GM12878 (cell line): ENCODE results near the gene NSG1.

Source experiments
- BRCA1 ChIP-seq: IDR thresholded peaks from 2 replicates; pipeline ENCODE4 v1.6.1; 2011; ENCODE audit warnings: low read depth, low read length, improper control_type of control experiment
- CHD2 ChIP-seq: IDR thresholded peaks from 2 replicates; pipeline ENCODE4 v1.6.1; 2011; ENCODE audit warnings: low read depth, low read length, improper control_type of control experiment, borderline replicate concordance
- CTCF ChIP-seq, 3 experiments: IDR thresholded peaks in 2 of 3; conservative IDR thresholded peaks in 1 of 3; 2 replicates each; pipeline ENCODE4 v1.5.1; 2011; ENCODE audit warnings: low read depth in 3 of 3, low read length in 3 of 3, mild to moderate bottlenecking in 3 of 3, control low read depth in 2 of 3, moderate library complexity in 2 of 3, inconsistent platforms in 1 of 3, mixed read lengths in 1 of 3; ENCODE audit not compliant: control insufficient read depth in 2 of 3, insufficient read depth in 1 of 3; ENCODE audit errors: extremely low read depth in 1 of 3
- E4F1 ChIP-seq: fragments of 450-650 bp; IDR thresholded peaks from 2 replicates; pipeline ENCODE4 v1.6.1; 2018; ENCODE audit warnings: borderline replicate concordance, mild to moderate bottlenecking; ENCODE audit not compliant: partially characterized antibody
- EP300 ChIP-seq, 2 experiments: fragments of 150-350 bp in 1 of 2; IDR thresholded peaks; 2 replicates each; pipeline ENCODE4 v1.6.1; 2011 to 2012; ENCODE audit warnings: low read depth in 2 of 2, low read length in 2 of 2, borderline replicate concordance in 1 of 2, improper control_type of control experiment in 1 of 2, inconsistent platforms in 1 of 2; ENCODE audit not compliant: control insufficient read depth in 1 of 2
- EZH2 ChIP-seq: IDR thresholded peaks from 2 replicates; pipeline ENCODE4 v1.6.1; 2012; ENCODE audit warnings: low read depth, mild to moderate bottlenecking, control low read depth, inconsistent platforms, low read length, borderline replicate concordance; ENCODE audit not compliant: control insufficient read depth
- POLR2A ChIP-seq: IDR thresholded peaks from 2 replicates; pipeline ENCODE4 v1.6.1; 2011; ENCODE audit warnings: low read depth, mild to moderate bottlenecking, low read length
- RAD21 ChIP-seq: IDR thresholded peaks from 2 replicates; pipeline ENCODE4 v1.6.1; 2011; ENCODE audit warnings: mild to moderate bottlenecking, low read depth, low read length, moderate library complexity; ENCODE audit not compliant: insufficient read depth
- YY1 ChIP-seq: IDR thresholded peaks from 2 replicates; pipeline ENCODE4 v1.6.1; 2011; ENCODE audit warnings: low read depth, mild to moderate bottlenecking, low read length
- ZNF384 ChIP-seq: IDR thresholded peaks from 2 replicates; pipeline ENCODE4 v1.6.1; 2012; ENCODE audit warnings: low read depth, mild to moderate bottlenecking, low read length, improper control_type of control experiment, borderline replicate concordance
- ZNF592 ChIP-seq: fragments of 450-650 bp; IDR thresholded peaks from 2 replicates; pipeline ENCODE4 v1.6.1; 2017; ENCODE audit warnings: mild to moderate bottlenecking, moderate library complexity

GRCh38 chr4:4427886-4428285, 41.0 kb downstream of the NSG1 start:
- TF ChIP-seq EZH2 (no peak), YY1 (no peak), E4F1 (no peak), CHD2 (no peak), CTCF (IDR thresholded peaks at IDR 0.05 in 2 of 3, conservative IDR thresholded peaks at IDR 0.05 in 1 of 3; ENCODE audit: control insufficient read depth in 2 of 3, extremely low read depth in 1 of 3, insufficient read depth in 1 of 3, low read depth in 3 of 3, low read length in 3 of 3) (no peak), RAD21 (no peak), ZNF592 (no peak), BRCA1 (no peak), EP300 (IDR thresholded peaks at IDR 0.05; ENCODE audit: borderline replicate concordance in 1 of 2, control insufficient read depth in 1 of 2, low read depth in 2 of 2, low read length in 2 of 2) (no peak), POLR2A (no peak), ZNF384 (no peak)
